ENCODE data around the gene LAGE3. TPM values are rescaled to one million over a fixed set of nuclear protein-coding genes. Genes with fewer than 3 reads are reported as not detected.

LAGE3 gene
- total and polyA plus RNA-seq, 2 donors: 7.7 to 33.0 TPM

DNA sequence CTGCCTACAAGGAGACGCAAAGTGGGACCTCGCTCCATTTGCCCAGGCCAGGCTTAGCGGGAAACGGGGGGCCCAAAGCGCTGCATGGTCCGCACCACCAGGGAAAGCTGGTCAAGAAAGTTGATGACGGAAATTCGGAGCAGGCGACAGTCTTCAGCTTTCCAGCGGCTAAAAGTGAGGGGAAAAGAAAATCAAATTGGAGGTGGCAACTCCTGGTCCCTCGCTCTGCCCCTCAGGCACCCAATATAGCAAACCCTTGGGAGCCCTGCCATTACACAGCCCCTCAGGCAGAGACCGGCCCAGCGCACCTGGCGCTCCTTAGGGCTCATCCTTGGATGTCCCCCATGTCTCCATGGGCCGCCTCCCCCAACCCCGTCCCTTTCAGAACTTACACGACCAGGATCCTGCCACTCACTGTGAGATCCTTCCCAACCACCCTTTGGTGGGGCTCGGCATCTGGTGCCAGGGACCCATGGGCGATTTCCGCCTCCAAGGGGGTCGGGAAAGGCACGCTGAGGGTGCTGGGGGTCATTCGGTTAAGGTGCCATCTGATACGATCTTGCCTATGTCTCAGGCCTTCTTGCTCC lies 1.1 kb downstream of the LAGE3 start:
- Histone ChIP-seq H3K4me1 (ENCODE audit: insufficient read depth) (no peaks in the 10 kb centered on the region), H3K27ac (ENCODE audit: low read depth) (peak overlapping the region; percentile 50), H3K4me3 (ENCODE audit: low read depth, low read length) (peak overlapping the region; percentile 51), H3K36me3 (ENCODE audit: insufficient read depth) (no peaks in the 10 kb centered on the region)
- DNase-seq (ENCODE audit: extremely low spot score): no peak
- WGBS: 51% methylated on average over 24 of the region's 24 CpGs

DNA sequence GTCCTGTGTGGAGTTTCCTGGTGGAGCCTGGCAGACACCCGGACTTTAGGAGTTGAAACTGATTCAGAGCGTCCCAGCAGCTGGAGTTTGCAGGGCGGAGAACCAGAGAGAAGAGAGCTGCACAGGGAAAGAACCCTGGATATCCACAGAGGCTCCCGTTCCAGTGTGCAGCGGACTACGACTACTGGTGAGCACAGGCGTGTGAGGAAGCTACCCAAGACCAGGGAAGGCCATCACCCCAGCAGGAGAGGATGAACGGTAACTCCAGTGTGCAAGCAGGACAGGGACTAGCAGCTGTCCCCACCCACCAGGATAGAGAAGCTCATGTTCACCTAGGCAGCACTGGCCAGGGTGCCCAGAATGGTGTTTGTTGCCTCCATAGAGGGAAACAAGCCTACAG lies 2.3 kb downstream of the LAGE3 start:
- H3K4me1 ChIP-seq (ENCODE audit: insufficient read depth): no peaks in the 10 kb centered on the region
- H3K27ac ChIP-seq (ENCODE audit: low read depth): no peak overlapping the region
- no peak overlapping the region for H3K4me3 ChIP-seq (ENCODE audit: low read depth, low read length)
- 71% methylated on average over 8 of the region's 8 CpGs for WGBS
- H3K36me3 ChIP-seq (ENCODE audit: insufficient read depth): no peaks in the 10 kb centered on the region
- no peak for DNase-seq (ENCODE audit: extremely low spot score)

DNA sequence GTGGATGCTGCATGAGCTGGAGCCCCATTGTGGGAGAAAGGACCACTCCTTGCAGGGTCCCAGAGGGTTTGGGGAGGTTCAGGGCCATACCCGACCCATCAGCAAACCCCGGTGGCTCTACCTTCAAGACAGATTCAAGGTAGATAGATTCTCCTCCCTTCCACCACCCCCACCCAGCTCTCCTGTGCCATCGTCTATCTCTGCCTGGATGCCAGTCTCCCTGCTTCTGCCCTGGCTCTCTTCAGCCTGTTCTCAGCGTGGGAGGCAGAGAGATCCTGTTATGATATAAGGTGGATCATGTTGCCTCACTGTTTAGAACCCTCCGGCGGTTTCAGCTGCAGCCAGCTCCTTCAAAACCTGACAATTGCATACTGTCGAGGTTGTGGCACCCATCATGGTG lies 5.4 kb downstream of the LAGE3 start:
- Histone ChIP-seq H3K36me3 (ENCODE audit: insufficient read depth) (no peaks in the 10 kb centered on the region), H3K4me3 (ENCODE audit: low read depth, low read length) (no peak overlapping the region), H3K4me1 (ENCODE audit: insufficient read depth) (no peaks in the 10 kb centered on the region), H3K27ac (ENCODE audit: low read depth) (no peak overlapping the region)
- WGBS: 85% methylated on average over 7 of the region's 7 CpGs
- no peak for DNase-seq (ENCODE audit: extremely low spot score)

DNA sequence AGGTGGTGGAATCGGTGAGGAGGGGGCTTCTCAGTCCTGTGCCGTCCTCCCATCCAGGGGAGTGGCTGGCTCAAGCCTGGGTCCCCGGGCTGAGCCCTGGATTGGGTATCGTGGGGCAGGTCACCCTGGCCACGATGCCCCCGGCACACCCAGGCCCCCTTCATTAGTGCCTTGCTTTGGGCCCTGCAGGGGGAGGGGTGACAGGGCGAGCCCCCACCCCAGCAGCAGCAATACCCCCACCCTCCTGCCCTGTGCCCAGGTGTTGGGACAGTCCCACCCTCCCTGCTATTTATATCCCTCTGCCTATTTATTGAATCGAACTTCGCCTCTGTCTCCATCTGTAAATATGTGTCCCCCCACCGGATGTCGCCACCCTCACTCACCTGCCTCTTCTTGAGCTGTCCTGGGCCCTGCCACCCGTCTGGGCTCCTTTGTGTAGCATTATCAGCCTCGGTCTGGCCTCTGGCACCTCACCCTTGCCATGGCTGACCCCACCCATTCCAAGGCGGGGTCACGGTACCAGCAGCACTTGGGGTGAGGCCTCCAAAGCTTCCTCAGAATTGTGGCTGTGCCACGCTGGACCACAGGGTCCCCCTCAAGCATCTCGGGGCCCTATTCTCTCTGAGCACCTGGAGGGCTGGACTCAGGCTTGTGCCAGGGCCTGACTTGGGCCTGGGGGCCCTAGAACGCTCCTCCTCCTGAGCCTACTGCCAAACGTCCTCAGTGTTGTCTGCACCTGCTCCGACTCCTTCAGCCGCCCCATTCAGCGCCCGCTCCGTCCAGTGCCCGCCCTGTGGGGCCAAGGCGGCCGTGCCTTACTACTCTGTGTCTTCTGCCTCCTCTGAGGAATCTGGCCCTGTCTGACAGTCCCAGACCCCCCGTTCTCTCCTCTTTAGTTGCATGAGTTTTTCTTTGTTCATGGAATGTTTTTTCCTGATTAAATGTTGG lies 6.1 kb downstream of the LAGE3 start:
- Histone ChIP-seq H3K36me3 (ENCODE audit: insufficient read depth) (no peaks in the 10 kb centered on the region), H3K4me3 (ENCODE audit: low read depth, low read length) (no peak overlapping the region), H3K4me1 (ENCODE audit: insufficient read depth) (no peaks in the 10 kb centered on the region), H3K27ac (ENCODE audit: low read depth) (no peak overlapping the region)
- DNase-seq (ENCODE audit: extremely low spot score): no peak
- WGBS: 80% methylated on average over 28 of the region's 28 CpGs

GRCh38 chrX:154471839-154472684 lies 7.0 kb downstream of the LAGE3 start:
- Histone ChIP-seq H3K4me3 (ENCODE audit: low read depth, low read length) (no peak overlapping the region), H3K27ac (ENCODE audit: low read depth) (no peak overlapping the region), H3K4me1 (ENCODE audit: insufficient read depth) (no peaks in the 10 kb centered on the region), H3K36me3 (ENCODE audit: insufficient read depth) (no peaks in the 10 kb centered on the region)
- no peak for DNase-seq (ENCODE audit: extremely low spot score)
- WGBS: 86% methylated on average over 23 of the region's 23 CpGs

DNA sequence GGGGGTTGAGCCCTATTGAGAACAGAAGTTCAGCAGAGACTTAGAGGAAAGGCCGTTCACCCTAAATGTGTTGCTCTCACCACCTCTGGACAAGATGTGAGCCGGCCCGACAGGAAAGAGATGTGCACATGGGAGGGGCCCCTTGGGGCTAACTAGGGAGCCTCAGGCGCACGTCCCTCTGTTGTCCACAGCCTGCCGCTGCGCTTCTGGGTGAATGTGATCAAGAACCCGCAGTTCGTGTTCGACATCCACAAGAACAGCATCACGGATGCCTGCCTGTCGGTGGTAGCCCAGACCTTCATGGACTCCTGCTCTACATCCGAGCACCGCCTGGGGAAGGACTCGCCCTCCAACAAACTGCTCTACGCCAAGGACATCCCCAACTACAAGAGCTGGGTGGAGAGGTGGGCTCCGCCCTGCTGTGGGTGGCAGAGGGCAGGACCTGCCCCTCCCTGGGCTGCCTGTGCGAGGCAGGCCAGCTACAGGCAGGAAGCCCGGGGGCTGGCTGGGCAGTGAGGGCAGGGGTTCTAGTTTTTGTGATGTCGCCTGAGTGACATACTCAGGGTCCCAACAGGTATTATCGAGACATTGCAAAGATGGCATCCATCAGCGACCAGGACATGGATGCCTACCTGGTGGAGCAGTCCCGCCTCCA lies 8.0 kb downstream of the LAGE3 start:
- H3K36me3 ChIP-seq (ENCODE audit: insufficient read depth): no peaks in the 10 kb centered on the region
- no peak for DNase-seq (ENCODE audit: extremely low spot score)
- 88% methylated on average over 23 of the region's 23 CpGs for WGBS

DNA sequence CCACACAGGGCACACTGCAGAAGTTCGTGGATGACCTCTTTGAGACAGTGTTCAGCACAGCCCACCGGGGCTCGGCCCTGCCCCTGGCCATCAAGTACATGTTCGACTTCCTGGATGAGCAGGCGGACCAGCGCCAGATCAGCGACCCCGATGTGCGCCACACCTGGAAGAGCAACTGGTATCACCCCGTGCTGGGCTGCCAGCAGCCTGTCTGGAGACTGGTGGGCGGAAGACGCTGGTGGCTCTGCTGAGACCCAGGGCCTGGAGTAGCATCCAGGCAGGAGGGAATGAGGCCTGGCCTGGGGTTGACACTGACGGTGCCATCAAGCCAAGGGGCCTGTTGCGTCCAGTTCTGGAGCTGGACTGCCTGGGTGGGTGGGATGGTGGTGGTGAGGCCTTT lies 8.6 kb downstream of the LAGE3 start:
- Histone ChIP-seq H3K27ac (ENCODE audit: low read depth) (no peak overlapping the region), H3K4me3 (ENCODE audit: low read depth, low read length) (no peak overlapping the region), H3K36me3 (ENCODE audit: insufficient read depth) (no peaks in the 10 kb centered on the region), H3K4me1 (ENCODE audit: insufficient read depth) (no peaks in the 10 kb centered on the region)
- WGBS: 94% methylated on average over 14 of the region's 14 CpGs
- no peak for DNase-seq (ENCODE audit: extremely low spot score)

More for the DNA sequence above, 8.0 kb downstream of the LAGE3 start:
- Histone ChIP-seq H3K4me1 (ENCODE audit: insufficient read depth) (no peaks in the 10 kb centered on the region), H3K4me3 (ENCODE audit: low read depth, low read length) (no peak overlapping the region), H3K27ac (ENCODE audit: low read depth) (no peak overlapping the region)

- Histone ChIP-seq H3K36me3 (ENCODE audit: insufficient read depth) (no peaks in the 10 kb centered on the region), H3K27ac (ENCODE audit: low read depth) (no peak overlapping the region), H3K4me1 (ENCODE audit: insufficient read depth) (no peaks in the 10 kb centered on the region), H3K4me3 (ENCODE audit: low read depth, low read length) (no peak overlapping the region)
- WGBS: 88% methylated on average over 18 of the region's 18 CpGs
- DNase-seq (ENCODE audit: extremely low spot score): no peak
These were observed 9.2 kb downstream of the LAGE3 start for GRCh38 chrX:154469880-154470279.

DNA sequence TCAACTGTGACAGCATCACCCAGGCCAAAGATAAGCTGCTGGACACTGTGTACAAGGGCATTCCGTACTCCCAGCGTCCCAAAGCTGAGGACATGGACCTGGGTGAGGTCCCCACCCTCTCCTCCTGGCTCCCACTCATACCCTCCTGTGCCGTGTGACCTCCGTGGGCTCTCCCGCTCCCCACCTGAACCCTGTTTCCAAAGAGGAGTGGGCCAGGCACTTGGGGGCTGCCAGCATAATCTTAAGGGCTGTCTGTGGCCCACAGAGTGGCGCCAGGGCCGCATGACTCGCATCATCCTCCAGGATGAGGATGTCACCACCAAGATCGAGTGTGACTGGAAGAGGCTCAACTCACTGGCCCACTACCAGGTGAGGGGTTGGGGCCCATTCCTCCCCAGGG lies 10.0 kb downstream of the LAGE3 start:
- DNase-seq (ENCODE audit: extremely low spot score): no peak
- H3K27ac ChIP-seq (ENCODE audit: low read depth): no peak overlapping the region
- no peak overlapping the region for H3K4me3 ChIP-seq (ENCODE audit: low read depth, low read length)
- no peaks in the 10 kb centered on the region for H3K4me1 ChIP-seq (ENCODE audit: insufficient read depth)
- 92% methylated on average over 9 of the region's 9 CpGs for WGBS
- H3K36me3 ChIP-seq (ENCODE audit: insufficient read depth): no peaks in the 10 kb centered on the region

- Histone ChIP-seq H3K4me3 (ENCODE audit: low read depth, low read length) (no peak overlapping the region), H3K36me3 (ENCODE audit: insufficient read depth) (peaks cover 2% of the 10 kb centered on the region), H3K4me1 (ENCODE audit: insufficient read depth) (no peaks in the 10 kb centered on the region), H3K27ac (ENCODE audit: low read depth) (no peak overlapping the region)
- WGBS: 93% methylated on average over 23 of the region's 23 CpGs
- no peak for DNase-seq (ENCODE audit: extremely low spot score)
These were observed 10.9 kb downstream of the LAGE3 start for GRCh38 chrX:154468217-154468616.

GRCh38 chrX:154467556-154467955 lies 11.5 kb downstream of the LAGE3 start:
- H3K4me1 ChIP-seq (ENCODE audit: insufficient read depth): no peaks in the 10 kb centered on the region
- no peak overlapping the region for H3K4me3 ChIP-seq (ENCODE audit: low read depth, low read length)
- H3K36me3 ChIP-seq (ENCODE audit: insufficient read depth): peaks cover 2% of the 10 kb centered on the region
- DNase-seq (ENCODE audit: extremely low spot score): no peak
- no peak overlapping the region for H3K27ac ChIP-seq (ENCODE audit: low read depth)
- WGBS: 94% methylated on average over 21 of the region's 21 CpGs

DNA sequence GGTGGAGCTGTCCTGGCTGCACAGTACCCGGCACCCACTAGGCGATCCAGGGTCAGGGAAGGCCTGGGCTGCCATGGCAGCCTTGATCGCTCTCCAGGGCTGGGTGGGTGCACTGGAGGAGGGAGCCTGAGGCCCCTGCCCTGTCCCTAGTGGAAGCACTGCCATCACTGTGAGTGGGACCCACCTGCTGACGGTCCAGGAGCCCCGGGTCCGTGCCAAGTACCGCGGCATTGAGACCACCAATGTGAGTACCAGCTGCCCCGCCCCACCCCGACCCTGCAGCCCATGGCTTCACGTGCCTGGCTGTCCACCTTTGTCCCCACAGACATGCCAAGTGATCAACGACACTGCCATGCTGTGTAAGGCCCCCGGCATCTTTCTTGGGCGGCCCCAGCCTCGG lies 12.2 kb downstream of the LAGE3 start:
- WGBS: 93% methylated on average over 15 of the region's 15 CpGs
- peaks cover 2% of the 10 kb centered on the region for H3K36me3 ChIP-seq (ENCODE audit: insufficient read depth)
- no peak for DNase-seq (ENCODE audit: extremely low spot score)
- H3K4me3 ChIP-seq (ENCODE audit: low read depth, low read length): no peak overlapping the region
- no peaks in the 10 kb centered on the region for H3K4me1 ChIP-seq (ENCODE audit: insufficient read depth)
- no peak overlapping the region for H3K27ac ChIP-seq (ENCODE audit: low read depth)

- H3K36me3 ChIP-seq (ENCODE audit: insufficient read depth): peaks cover 2% of the 10 kb centered on the region
- no peaks in the 10 kb centered on the region for H3K4me1 ChIP-seq (ENCODE audit: insufficient read depth)
- 91% methylated on average over 29 of the region's 32 CpGs for WGBS
- H3K4me3 ChIP-seq (ENCODE audit: low read depth, low read length): no peak overlapping the region
- H3K27ac ChIP-seq (ENCODE audit: low read depth): no peak overlapping the region
- DNase-seq (ENCODE audit: extremely low spot score): no peak
These were observed 13.0 kb downstream of the LAGE3 start for GRCh38 chrX:154466036-154466435.

Data from urinary bladder (tissue), 4 donors.